ENCODE measurements around the gene TRHDE.
"Not testable (repeated sequence)": the region's sequence is repeated elsewhere in the genome, so short reads cannot be mapped to it uniquely, and the experiment has no call there.

Gene TRHDE

GRCh38 chr12:72502546-72502945 lies 230.4 kb downstream of the TRHDE start:
- FAIRE-seq (no peak), DNase-seq (ENCODE audit: low spot score) (no peak)

- FAIRE-seq, result no peak
- no peak for DNase-seq (ENCODE audit: low spot score)
These were observed 233.1 kb downstream of the TRHDE start for GRCh38 chr12:72505227-72505626.

GRCh38 chr12:72509891-72510290 lies 237.7 kb downstream of the TRHDE start:
- DNase-seq (ENCODE audit: low spot score), result no peak
- no peak for FAIRE-seq

- no peak for DNase-seq (ENCODE audit: low spot score)
- FAIRE-seq, result no peak
These were observed 238.6 kb downstream of the TRHDE start for GRCh38 chr12:72510772-72511171.

GRCh38 chr12:72511498-72511897 lies 239.3 kb downstream of the TRHDE start:
- FAIRE-seq, result no peak
- DNase-seq (ENCODE audit: low spot score), result no peak

- DNase-seq (ENCODE audit: low spot score) (no peak), FAIRE-seq (no peak)
These were observed 239.7 kb downstream of the TRHDE start for GRCh38 chr12:72511906-72512305.

GRCh38 chr12:72520044-72520678 lies 248.0 kb downstream of the TRHDE start:
- not testable (repeated sequence) for FAIRE-seq; DNase-seq (ENCODE audit: low spot score)

- DNase-seq (ENCODE audit: low spot score), result no peak
These were observed 249.2 kb downstream of the TRHDE start for GRCh38 chr12:72521326-72521725.

GRCh38 chr12:72522411-72522810 lies 250.2 kb downstream of the TRHDE start:
- DNase-seq (ENCODE audit: low spot score) (no peak), FAIRE-seq (no peak)

More at GRCh38 chr12:72521326-72521725, 249.2 kb downstream of the TRHDE start:
- no peak for FAIRE-seq

- FAIRE-seq (no peak), DNase-seq (ENCODE audit: low spot score) (no peak)
These were observed 251.6 kb downstream of the TRHDE start for GRCh38 chr12:72523754-72524153.

GRCh38 chr12:72535212-72535990 lies 263.2 kb downstream of the TRHDE start:
- FAIRE-seq, result no peak
- no peak for DNase-seq (ENCODE audit: low spot score)

GRCh38 chr12:72540811-72541210 lies 268.6 kb downstream of the TRHDE start:
- no peak for DNase-seq (ENCODE audit: low spot score)
- no peak for FAIRE-seq

- no peak for FAIRE-seq
- DNase-seq (ENCODE audit: low spot score), result no peak
These were observed 271.8 kb downstream of the TRHDE start for GRCh38 chr12:72543777-72544467.

GRCh38 chr12:72546106-72546505 lies 273.9 kb downstream of the TRHDE start:
- FAIRE-seq, result no peak
- DNase-seq (ENCODE audit: low spot score), result no peak

- no peak for DNase-seq (ENCODE audit: low spot score)
These were observed 275.4 kb downstream of the TRHDE start for GRCh38 chr12:72547573-72547972.

GRCh38 chr12:72549184-72549583 lies 277.0 kb downstream of the TRHDE start:
- DNase-seq (ENCODE audit: low spot score) (no peak), FAIRE-seq (no peak)

More at GRCh38 chr12:72547573-72547972, 275.4 kb downstream of the TRHDE start:
- no peak for FAIRE-seq

- FAIRE-seq (no peak), DNase-seq (ENCODE audit: low spot score) (no peak)
These were observed 288.0 kb downstream of the TRHDE start for GRCh38 chr12:72560003-72560769.

- FAIRE-seq, result no peak
- no peak for DNase-seq (ENCODE audit: low spot score)
These were observed 298.4 kb downstream of the TRHDE start for GRCh38 chr12:72570601-72571000.

- DNase-seq (ENCODE audit: low spot score) (no peak), FAIRE-seq (no peak)
These were observed 302.0 kb downstream of the TRHDE start for GRCh38 chr12:72574138-72574537.

GRCh38 chr12:72578327-72578726 lies 306.2 kb downstream of the TRHDE start:
- FAIRE-seq (no peak), DNase-seq (ENCODE audit: low spot score) (no peak)

GRCh38 chr12:72586456-72586855 lies 314.3 kb downstream of the TRHDE start:
- FAIRE-seq, result no peak
- DNase-seq (ENCODE audit: low spot score), result no peak

- DNase-seq (ENCODE audit: low spot score), result no peak
- no peak for FAIRE-seq
These were observed 330.4 kb downstream of the TRHDE start for GRCh38 chr12:72602581-72602980.
